ENCODE data around the gene ZNF580.

DNA sequence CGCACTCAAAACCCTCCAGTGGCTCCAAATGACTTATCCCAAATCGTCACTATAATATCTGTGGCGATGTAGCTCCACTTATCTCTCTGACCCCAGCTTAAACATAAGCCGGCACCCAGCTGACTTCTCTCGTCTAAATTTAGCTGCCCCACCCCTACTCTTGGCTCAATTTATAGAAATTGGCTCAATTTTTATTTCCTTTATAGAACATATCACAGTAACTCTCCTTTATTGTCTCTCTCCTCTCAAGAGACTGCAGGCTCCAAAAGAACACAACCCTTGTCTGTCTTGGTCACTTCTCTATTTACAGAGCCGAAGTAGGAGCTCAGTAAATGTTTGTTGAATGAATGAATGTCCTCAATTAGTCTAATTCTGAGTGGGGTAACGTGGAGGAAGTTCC is 17.2 kb upstream of the ZNF580 start:
- TF ChIP-seq, protein P1, sequence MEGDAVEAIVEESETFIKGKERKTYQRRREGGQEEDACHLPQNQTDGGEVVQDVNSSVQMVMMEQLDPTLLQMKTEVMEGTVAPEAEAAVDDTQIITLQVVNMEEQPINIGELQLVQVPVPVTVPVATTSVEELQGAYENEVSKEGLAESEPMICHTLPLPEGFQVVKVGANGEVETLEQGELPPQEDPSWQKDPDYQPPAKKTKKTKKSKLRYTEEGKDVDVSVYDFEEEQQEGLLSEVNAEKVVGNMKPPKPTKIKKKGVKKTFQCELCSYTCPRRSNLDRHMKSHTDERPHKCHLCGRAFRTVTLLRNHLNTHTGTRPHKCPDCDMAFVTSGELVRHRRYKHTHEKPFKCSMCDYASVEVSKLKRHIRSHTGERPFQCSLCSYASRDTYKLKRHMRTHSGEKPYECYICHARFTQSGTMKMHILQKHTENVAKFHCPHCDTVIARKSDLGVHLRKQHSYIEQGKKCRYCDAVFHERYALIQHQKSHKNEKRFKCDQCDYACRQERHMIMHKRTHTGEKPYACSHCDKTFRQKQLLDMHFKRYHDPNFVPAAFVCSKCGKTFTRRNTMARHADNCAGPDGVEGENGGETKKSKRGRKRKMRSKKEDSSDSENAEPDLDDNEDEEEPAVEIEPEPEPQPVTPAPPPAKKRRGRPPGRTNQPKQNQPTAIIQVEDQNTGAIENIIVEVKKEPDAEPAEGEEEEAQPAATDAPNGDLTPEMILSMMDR (optimal IDR thresholded peaks at IDR 0.05 in 1 of 3, IDR thresholded peaks at IDR 0.05 in 1 of 3, conservative IDR thresholded peaks at IDR 0.05 in 1 of 3; ENCODE audit: extremely low read depth in 1 of 3, insufficient read depth in 2 of 3, low read length in 3 of 3) = no peak
- no peak for TF ChIP-seq EZH2 (IDR thresholded peaks at IDR 0.05; ENCODE audit: low read length)
